ENCODE results near the gene TMEM184B.
A peak's percentile ranks its signal among the peaks of the same experiment; 100 is the strongest.

Gene TMEM184B

DNA sequence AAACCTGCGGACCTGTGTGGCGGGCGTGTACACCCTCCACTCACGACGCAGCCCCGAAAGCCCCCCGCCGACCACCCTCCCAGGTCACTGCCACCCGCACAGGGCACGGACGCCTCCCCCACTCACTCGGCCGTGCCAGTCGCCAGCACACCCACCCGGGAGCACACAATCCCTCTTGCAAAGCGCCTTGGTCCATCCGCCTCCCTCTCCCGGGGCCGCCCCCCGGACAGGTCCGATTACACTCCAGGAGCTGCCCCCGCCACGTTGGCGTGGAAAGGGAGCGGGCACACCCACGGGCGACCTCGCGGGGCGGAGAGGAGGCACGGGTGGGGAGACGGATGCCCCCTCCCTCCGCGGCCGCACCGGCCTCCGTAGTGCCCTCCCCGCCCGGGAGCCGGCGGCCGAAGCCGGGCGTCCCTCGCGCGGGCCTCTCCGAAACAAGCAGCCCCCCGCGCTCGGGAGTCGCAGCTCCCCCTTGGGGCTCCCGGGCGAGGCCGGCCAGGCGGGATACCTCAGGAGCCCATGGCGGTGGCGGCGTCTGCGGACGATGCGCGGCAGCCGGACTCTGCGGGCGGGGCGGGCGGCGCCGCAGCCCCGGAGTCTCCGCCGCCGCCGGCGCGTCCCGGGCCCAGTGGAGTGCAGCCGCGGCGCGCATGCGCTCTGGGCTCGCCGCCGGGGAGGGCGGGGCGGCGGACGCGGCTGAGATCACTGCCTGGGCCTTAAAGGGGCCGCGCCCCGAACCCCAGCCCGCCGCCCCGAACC lies at the start of gene TMEM184B:
TSS of gene TMEM184B (minus strand) at position 638 of the 762 bp plus-strand sequence. CDS start 25,049 bp downstream, outside the sequence.
- peak; percentile 92 for DNase-seq

DNA sequence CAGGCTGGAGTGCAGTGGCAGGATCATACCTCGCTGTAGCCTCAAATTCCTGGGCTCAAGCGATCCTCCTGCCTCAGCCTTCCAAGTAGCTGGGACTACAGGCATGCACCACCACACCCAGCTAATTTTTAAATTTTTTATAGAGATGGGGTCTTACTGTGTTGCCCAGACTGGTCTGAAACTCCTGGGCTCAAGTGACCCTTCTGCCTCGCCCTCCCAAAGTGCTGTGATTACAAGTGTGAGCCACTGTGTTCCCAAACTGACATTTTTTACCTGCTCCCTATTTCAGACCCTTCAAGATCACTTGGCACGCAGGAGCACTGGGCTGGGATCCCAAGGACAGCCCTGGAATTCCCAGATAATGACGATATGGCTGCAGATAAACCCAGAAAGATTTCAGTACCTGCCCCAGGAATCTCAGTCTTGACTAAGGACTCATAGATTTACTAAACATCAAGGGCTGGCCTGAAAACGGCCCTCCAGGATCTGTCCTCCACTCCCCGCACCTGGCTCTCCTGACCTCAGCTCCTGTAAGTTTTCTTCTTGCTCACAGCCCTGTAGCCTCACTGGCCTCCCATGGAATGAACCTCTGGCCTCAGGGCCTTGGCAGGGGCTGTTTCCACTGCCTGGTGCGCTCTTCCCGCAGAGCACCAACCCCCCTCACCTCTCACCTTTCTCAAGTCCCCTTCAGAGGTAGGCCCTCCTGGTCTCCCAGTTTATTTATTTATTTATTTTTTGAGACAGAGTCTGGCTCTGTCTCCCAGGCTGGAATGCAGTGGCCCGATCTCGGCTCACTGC lies 48.0 kb upstream of the TMEM184B start:
- no peak for DNase-seq

DNA sequence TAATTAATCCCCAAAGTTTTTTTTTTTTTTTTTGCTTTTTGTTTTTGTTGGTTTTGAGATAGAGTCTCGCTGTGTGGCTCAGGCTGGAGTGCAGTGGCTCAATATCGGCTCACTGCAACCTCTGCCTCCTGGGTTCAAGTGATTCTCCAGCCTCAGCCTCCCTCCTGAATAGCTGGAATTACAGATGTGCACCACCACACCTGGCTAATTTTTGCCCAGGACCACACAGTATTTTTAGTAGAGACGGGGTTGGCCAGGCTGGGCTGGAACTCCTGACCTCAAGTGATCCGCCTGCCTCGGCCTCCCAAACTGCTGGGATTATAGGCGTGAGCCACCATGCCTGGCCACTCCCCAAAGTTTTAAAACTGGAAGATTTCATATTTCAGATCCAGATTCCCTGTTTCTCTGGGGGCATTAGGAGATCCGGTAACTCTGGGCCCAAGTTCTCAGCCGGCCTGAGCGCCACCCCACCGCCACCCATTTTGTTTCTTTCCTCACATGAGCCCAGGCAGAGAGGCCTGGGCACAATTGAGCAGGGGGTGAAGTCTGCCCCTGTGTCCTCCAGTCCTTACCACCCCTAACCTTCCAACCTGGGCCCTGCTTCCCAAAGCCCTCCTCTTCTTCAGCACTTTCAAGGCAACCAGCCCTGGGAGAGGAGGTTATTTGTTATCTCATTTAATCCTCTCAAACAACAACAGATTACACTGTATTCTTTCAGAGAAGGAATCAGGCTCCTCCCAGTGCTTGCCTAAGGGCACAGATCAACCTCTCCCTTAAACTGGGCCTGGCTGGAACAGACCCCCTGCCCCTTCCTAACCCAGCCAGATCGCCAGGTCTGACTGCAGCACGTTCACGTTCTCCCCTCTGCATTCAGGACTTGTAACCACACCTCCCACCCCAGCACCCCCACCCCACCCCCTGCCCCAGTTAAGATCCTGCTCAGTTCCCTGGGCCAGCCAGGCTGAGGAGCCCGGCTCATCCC lies 46.3 kb upstream of the TMEM184B start:
- no peak for DNase-seq

DNA sequence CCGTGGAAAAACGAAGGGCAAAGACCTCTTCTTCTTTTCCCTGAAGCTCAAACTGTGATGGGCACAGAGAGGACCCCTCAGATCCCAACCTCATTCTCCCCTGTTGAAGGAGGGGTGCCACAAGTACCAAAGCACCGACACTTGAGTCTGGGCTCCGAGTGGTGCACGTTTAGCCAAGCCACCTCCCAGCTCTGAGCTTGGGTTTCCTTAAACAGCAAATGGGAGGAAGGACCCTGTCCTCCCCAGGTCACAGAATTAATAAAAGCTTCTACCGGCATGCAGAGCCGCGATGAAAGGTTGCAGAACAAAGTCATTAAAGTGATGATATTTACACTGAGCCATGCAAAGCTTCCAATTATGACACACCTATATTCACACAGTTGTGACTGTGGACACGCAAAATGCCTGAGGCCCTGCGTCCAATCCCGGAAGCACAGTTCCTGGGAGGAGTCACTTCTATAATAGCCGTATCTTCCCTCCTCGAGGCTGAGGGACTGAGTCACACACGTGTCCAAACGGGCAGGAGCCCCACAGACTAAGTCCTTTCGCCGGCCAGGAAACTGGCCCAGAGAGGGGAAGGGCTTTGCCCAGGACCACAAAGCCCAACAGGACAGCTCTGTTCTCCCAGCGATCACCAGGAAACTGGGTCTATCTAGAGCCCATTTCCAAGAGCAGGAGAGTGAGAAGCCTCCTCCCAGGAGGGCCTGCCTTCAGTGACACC lies 45.3 kb upstream of the TMEM184B start:
- DNase-seq: peak; percentile 58

DNA sequence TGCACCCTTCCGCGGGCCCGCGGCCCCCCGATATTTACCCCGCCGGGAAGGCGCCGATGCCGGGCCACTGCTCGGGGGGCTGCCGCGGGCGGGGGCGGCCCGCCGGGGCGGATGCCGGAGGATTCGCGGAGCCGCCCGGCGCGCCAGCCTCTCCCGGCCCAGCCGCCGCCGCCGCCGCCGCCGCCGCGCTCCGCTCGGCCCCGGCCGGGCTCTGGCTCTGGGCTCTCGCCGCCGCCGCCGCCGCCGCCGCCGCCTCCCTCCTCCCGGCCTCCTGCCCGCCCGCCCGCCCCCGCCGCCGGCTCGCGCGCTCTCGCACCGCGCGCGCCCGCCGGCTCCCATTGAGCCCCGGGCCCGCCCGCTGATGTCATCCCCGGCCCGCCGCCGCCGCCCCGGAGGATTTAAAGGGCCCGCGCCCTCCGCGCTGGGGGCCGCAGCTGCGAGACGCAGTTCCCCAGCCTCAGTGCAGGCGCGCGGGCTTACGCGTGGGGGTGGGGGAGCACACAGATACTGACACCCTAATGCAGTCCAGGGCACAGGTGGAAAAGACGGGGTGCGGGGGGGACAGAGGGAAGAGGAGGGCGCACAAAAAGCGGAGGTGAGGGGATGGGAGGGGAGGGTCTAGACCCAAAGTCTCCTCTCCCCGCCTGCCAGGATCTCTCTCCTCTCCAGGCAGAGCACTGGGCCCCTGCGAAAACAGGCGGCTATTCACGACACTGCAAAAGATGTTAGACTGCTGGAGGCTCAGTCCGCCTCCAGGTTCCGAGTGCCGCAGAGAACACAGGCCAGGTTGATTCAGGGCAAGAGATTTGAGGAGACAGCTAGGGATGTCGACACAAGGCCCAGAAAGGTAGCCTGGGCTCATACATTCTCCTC lies 44.5 kb upstream of the TMEM184B start, which contains the start of gene CSNK1E:
TSS of gene CSNK1E (minus strand) at position 312 of the 873 bp plus-strand sequence. CDS start 3,276 bp downstream, outside the sequence.
- DNase-seq: peak; percentile 91

DNA sequence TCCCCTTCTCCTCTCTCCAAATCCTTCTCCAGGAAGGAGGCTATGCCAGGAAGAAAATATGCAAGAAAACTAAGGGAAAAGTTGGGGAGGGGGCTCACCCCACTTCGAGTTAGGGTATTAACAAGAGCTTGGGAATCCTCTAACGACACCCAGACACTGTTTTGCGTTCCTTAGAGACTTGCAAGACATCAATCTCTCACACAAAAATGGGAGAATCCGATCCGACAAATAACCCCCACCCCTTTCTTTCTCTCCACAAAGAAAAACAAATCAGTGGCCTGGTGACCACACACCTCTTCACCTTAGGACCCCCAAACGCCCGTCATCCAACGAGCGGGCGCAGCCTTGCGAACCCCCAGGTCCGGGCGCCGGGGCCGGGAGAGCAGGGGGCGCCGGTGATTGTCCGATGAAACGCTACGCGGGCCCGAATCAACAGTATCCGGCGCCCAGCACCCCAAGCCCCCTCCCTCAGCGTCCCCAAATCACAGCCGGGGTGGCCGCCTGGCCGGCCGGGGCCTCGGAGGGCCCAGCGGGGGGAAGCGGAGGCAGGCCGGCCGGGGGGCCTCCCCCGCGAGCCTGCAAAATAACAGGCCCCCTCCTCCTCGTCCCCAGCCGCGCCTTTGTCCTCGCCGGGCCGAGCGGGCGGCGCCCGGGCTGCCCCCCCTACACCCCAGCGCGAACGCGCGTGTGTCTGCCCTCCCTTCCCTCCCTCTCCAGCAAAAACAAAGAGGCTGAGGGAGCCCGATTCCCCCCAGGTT lies 43.7 kb upstream of the TMEM184B start:
- peak; percentile 89 for DNase-seq

DNA sequence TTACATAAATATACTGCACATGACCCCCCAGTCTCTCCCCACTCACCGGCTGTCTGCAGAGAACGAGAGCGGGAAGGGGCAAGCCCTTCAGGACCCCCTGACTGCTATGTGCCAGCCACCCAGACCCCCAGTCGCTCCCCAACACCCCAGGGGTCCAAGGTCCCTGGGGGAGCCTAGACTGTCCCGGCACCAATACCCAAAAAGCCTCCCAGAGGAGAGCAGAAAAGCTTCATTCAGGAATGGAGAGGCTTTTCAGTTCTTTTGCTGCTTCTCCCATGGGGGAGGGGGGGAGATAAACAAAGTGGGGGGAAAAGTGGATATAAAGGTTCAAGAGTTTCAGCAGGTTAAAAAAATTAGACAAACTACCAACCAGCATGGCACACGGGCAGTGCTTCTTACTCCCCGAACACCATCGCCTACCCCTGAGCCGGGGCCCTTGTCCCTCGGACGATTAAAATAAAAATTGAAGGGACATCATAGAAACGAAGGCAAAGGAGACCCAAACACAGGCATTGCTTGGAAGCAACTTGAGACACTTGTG lies 43.1 kb upstream of the TMEM184B start:
- no peak for DNase-seq

DNA sequence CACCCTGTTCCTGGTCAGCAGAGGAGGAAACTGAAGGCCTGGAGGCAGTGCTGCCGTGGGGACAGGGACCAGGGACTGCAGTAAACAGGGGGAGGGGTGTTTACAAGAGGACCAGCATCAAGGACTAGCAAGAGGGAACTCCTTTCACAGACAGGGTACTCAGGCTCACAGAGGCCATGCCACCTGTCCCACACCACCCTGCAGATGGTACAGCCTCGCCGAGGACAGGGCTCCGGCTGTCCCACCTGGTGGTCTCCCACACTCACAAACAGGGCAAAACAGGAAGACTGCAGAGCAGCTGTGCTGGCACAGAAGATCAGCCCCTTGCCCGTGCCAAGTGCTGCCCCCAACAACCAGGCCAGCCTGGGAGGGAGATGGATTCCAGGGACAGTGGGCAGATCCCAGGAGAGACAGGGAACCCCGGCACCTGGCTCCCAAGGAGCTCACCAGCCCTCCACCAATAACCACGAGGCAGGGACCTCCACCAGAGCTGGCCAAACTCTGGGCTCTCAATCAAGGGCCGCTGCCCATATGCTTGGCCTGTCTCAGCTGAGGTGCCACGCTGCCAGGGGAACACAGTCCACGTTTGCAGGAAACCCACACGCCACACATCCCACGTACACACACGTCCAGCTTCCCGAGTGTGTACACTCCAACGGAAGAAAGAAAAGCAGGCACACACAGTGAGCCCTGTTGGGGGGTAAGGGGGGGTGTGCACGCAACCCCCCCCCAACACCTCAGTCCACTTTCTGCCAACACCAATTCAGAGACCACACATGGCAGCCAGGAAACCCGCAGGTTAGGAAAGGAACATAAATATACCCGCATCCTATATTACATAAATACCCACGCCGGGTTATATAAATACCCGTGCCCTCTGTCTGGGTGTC lies 42.4 kb upstream of the TMEM184B start:
- peak; percentile 62 for DNase-seq

DNA sequence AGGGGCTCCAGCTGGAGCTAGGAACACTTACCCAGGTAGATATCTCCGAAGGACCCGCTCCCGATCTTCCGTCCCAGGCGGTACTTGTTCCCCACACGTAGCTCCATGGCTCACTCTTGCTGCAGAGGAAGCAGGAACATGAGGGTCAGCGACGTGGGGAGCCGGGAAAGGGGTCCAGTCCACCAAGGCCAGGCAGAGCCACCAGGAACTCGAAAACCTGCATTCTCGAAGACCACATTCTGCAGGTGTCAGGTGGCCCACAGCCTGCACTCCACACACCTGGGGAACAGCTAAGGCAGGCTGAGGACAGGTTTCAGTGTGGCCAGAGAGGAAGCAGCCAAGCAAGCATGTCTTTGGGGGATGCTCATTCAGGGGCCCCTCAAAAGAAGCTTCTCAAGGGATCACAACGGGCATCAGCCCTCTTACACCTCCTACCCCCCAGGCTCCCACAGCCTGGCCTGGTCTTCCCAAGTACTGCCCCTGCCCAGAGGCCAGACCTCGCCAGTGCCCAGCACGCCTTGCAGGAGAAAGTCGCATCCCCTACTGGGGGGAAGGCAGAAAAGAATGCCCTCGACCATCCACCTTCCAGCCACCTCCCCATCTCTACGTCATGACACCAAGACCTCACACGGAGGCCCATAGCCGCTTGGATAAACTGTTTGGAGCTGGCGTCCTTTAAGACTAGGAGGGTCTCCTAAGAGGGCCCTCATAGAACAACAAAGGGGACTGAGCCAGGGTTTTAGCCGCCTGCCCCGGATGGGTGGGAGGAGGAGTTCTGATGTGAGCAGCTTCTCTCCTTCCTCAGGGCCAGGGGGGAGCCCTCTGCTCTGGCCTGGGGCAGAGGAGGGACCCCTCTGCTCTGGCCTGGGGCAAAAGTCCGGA lies 41.5 kb upstream of the TMEM184B start:
- peak; percentile 69 for DNase-seq

DNA sequence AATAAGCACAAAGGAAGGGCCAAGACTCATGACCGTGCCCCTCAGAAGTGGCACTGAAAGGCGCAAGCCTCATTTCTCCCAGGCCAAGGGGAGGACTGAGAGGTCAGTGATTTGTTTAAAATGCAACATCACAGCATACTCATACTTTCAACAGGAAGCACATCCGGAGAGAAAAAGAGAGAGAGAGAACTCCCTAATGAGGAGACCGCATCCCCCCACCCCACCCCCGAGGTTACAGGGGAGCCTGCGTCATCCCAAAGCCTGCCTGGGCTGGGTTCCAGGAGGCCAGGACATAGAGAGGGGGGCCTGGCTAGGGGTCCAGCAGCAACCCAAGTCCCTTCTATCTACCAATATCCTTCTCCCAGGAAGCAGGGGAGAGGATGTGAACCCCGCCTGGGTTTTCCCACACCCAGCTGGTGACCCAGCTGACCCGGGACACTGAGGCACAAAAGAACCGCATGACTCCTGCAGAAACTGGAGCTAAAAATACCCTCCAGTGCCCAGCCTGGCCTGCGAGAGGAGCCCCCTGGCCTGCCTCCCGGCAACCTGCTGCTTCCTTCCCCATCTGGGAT lies 40.7 kb upstream of the TMEM184B start:
- peak; percentile 65 for DNase-seq

DNA sequence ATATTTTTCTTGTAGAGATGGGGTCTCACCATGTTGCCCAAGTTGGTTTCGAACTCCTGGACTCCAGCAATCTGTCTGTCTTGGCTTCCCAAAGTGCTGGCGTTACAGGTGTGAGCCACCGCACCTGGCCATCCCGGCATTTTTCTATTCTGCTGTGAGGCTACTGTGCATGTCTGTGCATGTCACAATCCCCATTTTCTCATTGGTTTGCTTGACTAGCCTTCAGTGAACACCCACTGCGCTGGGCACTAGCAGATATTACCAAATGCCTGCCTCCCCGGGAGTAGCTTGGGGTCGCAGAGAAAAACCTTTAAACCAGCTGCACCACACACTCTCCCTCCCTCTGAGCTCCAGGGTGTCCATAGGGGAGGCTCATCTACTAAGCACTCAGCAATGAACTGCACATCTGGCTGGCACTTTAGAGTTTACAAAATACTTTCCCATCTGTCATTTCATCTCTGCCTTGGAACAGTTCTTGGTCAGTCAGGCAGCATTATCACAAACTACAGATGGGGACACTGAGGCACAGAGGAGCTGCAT lies 39.5 kb upstream of the TMEM184B start:
- no peak for DNase-seq

DNA sequence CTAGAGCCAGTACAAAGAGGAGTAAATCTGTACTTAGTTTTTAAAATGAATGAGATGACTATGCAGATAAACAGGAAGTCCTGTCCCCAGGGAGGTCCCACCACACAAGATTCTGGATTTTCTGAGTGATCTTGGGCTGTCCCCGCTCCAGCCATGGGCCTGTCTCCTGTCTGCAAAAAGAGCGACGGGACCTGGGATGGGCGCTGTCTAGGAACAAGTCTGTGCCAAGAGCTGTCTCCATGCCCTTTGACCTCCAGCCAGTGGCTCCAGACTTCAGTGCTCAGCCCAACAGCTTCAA lies 38.5 kb upstream of the TMEM184B start:
- DNase-seq: no peak

DNA sequence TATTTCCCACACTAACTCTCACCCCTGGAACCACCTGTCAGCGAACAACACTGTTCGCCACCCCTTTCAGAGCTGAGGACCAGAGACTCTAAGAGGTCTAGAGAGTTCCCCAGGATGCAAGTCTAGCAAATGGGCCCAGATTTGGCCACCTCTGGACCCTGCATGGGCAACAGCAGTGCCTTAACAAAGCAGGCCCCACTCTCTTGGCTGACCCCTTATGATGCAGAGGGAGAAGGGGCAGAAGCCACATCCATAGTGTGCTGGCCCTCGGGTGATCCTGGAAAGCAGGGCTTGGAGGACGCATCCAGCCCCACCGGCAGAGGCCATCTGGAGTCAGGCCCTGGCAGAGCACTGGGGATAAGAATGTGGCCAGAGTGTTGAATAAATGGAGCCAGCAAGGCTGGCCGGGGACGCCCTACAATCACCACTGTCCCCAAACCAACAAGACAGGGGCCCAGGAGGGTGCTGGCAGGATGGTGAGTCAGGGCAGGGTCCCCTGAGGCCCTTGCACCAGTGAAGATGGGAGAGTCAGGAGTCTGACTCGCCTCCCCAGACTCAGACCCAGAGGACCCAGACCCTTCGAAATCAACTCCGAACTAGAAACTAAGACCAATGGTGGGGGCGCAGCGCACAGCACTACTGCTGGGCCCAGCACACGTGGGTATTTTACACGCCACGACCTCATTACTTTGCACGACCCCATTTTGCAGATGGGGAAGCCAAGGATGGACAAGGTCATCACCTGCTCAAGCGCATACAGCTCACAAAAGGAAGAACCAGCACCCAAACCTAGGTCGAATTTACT lies 37.9 kb upstream of the TMEM184B start:
- DNase-seq: no peak

DNA sequence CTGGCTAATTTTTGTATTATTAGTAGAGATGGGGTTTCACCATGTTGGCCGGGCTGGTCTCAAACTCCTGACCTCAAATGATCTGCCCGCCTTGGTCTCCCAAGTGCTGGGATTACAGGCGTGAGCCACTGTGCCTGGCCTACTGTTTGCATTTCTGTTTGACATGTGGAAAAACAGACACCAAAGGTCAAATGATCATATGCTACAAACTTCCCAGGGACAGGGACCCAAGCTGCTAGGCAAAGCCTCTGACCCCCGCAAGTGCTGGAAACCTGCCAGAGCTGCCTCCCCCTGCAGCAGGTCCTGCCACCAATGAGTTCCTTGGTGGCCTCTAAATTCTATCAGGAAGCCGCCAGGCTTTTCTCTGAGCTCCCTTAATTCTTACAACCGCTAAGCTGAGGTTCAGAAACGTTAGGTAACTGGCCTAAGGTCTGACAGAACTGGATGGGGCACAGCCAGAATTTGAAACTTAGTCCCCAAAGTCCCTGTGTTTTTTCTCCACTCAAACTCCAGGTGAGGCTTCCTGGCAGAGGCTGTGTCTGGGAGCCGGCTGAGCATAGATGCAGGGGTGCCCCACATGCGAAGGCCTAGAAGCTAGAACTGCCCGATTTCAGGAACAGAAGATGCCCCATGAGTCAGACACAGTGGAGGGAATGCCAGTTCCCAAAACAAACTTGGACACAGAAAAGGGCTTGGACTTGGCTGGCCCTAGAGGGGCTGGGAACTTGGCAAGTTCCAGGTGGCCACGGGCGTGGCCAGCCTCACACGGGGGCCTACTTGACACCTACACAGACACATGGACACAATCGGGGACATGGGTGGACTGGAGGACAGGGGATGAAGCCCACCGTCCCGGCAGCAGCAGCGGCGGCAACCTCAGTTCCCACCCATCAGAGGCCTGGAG lies 37.1 kb upstream of the TMEM184B start:
- DNase-seq: no peak

DNA sequence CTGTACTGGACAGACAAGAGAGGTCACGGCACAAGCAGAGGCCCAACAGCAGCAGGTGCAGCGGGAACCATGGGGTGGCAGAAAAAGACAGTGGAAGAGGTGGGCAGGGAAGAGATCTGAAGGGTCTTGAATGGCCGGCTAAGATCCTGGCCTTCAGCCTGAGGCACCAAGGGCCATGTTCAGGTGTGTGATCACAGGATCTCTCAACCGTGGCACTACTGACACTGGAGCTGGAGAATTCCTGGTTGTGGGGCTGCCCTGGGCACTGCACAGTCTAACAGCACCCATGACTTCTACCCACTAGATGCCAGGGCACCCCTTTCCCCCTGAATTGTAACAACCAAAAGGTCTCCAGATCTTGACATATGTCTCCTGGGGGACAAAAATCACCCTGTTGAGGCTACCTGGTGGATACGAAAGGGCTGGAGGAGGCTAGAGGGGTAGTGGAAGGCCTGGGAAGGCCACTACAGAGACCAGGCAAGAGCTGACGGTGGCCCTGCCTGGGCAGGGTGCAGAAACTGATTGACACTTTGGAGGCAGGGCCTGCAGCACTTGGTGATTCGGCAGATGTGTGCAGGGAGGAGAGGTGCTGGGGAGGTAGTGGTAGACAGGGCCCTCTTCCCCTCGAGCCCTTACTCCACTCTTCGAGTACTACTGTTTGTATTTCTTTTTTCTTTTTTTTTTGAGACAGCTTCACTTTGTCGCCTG lies 36.1 kb upstream of the TMEM184B start:
- DNase-seq: no peak
